GM18868 (cell line): Measurements from ENCODE around the gene FOXD4L3.
"Not testable (repeated sequence)": the region's sequence is repeated elsewhere in the genome, so short reads cannot be mapped to it uniquely, and the experiment has no call there.

Source experiments
- ATAC-seq: cut with Tn5 transposase; IDR thresholded peaks from one replicate; pipeline ENCODE4 v1.9.1; 2021; ENCODE audit warnings: mild to moderate bottlenecking, moderate library complexity; ENCODE audit not compliant: unreplicated experiment

FOXD4L3 gene

DNA sequence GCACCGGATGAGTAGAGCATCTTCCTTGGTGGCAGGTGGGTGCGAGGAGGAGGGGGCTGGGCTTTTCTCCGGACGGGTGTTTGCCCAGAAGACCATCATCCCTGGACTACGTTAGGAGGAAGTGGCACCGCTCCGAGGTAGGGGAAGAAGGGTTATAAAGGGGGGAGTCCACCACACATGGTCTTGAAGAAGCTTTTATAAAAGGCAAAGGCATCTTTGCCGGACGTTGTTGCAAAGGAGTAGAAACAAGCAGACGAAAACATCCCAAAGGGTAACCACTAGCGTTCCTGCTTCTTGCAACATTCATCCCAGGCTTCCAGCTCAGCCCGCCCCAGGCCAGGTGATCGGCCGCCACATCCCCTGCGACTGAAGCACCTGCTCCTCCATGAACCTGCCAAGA, at the start of gene FOXD4L3:
FOXD4L3 (plus strand) TSS at position 301 of the 400 bp plus-strand sequence; CDS start at position 386, 85 bp downstream.
- ATAC-seq = not testable (repeated sequence)

DNA sequence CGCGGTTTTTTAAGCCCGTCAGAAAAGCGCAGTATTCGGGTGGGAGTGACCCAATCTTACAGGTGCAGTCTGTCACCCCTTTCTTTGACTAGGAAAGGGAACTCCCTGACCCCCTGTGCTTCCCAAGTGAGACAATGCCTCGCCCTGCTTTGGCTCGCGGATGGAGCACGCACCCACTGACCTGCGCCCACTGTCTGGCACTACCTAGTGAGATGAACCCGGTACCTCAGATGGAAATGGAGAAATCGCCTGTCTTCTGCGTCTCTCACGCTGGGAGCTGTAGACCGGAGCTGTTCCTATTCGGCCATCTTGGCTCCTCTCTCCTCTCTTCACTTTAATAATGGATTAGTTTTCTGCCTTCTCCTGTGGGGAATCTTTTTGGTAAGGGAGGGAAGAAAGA, 21.6 kb upstream of the FOXD4L3 start:
- ATAC-seq = not testable (repeated sequence)

DNA sequence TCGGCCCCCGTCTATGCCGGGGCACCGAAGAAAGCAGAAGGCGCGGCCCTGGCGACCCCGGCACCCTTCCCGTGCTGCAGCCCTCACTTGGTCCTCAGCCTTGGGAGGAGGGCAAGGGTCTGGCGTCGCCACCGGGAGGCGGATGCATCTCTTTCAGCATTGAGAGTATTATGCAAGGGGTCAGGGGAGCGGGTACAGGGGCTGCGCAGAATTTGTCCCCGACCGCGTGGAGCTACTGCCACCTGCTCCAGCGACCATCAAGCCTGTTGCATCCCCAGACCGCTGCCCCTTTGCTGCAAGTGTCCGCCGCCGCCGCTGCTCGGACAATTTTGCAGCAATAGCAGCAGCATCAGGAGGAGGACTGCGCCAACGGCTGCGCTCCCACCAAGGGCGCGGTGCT, 1.1 kb downstream of the FOXD4L3 start:
- ATAC-seq = not testable (repeated sequence)

- ATAC-seq = not testable (repeated sequence)
Observed at GRCh38 chr9:68304212-68304611, 1.5 kb downstream of the FOXD4L3 start.

- ATAC-seq = not testable (repeated sequence)
Observed at GRCh38 chr9:68304777-68305176, 2.1 kb downstream of the FOXD4L3 start.

DNA sequence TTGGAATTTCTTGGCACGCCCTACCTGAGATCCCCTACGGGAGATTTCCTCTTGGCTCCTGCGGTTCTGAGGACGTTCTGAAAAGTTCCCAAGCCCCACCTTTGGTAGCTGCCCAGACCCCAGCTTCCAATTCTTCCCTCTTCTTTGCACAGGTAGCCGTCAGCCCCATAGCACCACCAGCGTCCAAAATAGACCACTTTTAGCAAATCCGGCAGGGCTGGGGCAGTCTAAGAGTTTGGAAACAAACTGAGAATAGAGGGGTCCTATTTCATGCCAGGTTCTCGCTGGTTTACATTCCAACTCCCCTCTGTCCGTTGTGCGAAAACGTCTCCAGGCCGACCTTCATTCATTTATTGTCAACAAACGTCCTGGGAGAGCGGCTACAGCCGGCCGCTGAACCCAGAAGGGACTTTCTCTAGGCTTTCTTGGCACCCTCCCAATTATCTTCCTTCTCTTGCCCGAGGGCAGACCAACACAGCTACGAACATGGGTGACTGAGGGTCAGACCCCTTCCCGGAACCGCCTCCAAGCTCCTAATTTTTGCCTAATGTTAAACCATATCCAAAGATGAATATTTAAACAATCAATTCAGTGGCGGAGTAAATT, 3.1 kb downstream of the FOXD4L3 start:
- not testable (repeated sequence) for ATAC-seq

DNA sequence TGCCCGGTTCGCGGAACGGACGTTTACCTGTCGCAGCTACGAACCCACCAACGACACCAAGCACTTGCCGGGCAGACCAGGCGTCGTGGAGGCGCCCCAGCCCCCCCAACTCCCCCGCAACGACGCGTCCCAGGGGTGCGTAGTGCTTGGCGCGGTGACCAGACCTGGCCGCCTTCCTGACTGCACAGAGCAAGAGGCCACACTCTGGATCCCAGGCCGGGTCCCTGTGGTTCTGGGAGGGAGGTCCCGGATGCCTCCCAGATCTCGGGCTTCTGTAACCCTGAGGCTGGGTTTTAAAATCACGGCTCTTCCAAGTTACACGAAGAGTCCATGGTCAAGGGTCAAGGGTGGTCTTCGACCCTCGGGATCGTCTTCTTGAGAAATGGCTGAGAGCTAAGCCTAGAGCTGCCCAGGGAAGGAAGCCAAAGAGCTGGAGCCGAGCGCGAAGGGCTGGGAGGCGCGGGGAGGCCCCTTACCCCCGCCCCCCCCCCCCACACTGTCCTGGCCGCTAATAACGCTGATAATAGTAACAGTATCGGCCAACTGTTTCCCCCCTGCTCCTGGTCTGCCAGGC, 3.8 kb downstream of the FOXD4L3 start:
- ATAC-seq = not testable (repeated sequence)

GRCh38 chr9:68307127-68307526, 4.5 kb downstream of the FOXD4L3 start:
- not testable (repeated sequence) for ATAC-seq

GRCh38 chr9:68307654-68308053, 5.0 kb downstream of the FOXD4L3 start:
- ATAC-seq = not testable (repeated sequence)

DNA sequence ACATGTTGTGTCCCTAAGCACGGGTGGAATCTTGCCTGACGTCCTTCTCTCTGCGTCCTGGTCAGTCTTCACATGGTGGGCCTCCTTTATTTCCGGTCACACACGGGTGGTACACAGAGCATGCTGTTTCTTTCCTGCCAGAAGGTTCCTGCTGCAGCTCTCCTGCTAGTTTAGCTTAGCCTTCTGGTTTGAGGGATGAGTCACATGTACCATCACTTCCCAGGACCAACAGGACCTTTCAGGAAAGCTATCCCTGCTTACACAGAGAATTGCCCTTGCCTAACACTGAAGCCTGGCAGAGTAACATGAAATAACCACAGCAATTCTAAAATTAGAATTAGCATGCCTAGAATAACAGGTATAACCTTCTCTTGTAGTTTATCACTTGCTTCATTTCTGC, 8.5 kb downstream of the FOXD4L3 start:
- ATAC-seq = not testable (repeated sequence)

- ATAC-seq = not testable (repeated sequence)
Observed at GRCh38 chr9:68318209-68318608, 15.5 kb downstream of the FOXD4L3 start.

DNA sequence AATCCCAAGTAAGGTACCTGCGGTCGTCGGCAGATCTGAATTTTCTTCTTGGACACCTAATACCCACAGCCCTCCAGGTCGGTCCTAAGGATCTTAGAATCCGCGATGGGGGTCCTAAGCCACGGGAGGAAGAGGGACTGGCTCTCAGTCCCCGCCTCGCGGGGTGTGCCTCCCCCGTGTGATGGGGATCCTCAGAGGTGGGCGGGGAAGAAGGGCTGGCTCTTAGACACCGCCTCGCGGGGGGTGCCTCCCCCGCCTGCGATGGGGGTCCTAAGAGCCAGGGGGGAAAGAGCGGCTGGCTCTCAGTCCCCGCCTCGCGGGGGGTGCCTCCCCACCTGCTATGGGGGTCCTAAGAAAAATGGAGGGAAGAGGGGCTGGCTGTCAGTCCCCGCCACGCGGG, 21.1 kb downstream of the FOXD4L3 start:
- ATAC-seq = not testable (repeated sequence)

- ATAC-seq = not testable (repeated sequence)
Observed at GRCh38 chr9:68324518-68324917, 21.9 kb downstream of the FOXD4L3 start.

DNA sequence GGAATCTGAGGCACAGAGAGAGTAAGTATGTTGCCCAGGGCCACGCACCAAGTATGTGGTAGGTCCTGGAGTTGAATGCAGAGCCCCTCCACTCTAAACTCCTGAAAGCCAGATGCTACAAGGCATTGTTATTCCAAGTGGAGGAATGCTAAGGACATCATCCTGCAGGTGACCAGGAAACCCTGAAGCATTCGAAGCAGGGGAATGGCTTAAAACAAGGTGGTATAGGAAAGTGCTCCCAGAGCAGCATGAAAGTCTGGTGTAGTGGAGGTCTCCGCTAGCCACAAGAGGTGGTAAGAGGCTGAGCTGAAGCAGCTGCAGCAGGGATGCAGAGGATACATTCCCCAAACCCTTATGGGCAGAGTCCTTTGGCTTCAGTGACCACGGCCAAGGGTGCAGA, 26.4 kb downstream of the FOXD4L3 start:
- not testable (repeated sequence) for ATAC-seq

DNA sequence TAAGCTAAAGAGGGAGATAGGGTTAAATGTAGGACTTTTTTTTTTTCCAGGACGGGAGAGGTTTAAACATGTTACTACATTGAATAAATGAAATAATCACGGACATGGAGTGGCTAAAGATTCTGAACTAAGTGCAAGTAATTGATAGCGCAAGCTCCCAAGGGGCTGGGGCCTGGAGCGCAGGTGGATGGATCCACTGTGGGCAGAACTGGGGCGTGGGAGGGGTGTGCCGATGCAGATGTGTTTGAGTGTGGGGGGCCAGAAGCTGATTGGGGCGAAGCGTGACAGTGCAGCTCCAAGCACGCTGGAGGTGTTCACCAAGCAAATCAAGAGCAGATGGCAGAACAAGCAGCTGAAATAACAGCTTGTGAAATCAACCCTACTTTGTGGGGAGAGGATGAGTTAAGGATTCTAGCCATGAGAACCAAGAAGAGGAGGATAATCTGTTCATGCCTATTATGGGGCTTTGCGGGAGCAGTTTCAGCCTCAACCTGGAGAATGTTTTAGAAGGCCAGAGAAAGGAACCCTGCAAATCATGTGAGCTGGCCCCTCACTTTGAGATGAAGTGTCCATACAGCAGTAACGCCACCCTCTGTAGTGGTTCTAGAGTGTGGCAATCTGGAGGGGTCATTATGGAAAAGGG, 28.0 kb downstream of the FOXD4L3 start:
- ATAC-seq = not testable (repeated sequence)

- ATAC-seq = not testable (repeated sequence)
Observed at GRCh38 chr9:68332122-68332521, 29.5 kb downstream of the FOXD4L3 start.

- not testable (repeated sequence) for ATAC-seq
Observed at GRCh38 chr9:68335935-68336334, 33.3 kb downstream of the FOXD4L3 start.

- not testable (repeated sequence) for ATAC-seq
Observed at GRCh38 chr9:68336639-68337339, 34.1 kb downstream of the FOXD4L3 start.

GRCh38 chr9:68338000-68338399, 35.3 kb downstream of the FOXD4L3 start:
- ATAC-seq = not testable (repeated sequence)

GRCh38 chr9:68342265-68343025, 39.8 kb downstream of the FOXD4L3 start:
- ATAC-seq = peak; percentile 81

DNA sequence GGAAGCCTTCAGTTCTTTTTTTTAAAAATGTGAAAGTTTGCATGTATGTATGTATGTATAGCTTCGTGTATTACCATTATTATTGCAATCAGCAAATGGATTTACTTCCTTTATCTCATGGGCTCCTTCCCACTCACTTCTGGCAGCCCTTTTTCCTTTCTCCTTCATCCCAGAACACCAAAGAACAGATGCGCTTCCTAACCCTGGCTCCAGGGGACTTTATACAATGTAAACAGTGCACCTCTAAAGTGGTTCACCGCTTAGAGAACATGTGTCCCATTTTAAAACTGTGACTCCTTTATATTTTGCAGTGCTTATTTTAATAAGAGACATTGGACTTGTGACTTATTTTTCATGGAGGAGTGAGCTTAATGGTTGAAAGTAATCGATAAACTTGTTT, 40.6 kb downstream of the FOXD4L3 start:
- not testable (repeated sequence) for ATAC-seq
